IMR-90 (cell line): Measurements from ENCODE around the gene GPC5. TPM values are rescaled to one million over a fixed set of nuclear protein-coding genes. Genes with fewer than 3 reads are reported as not detected.

Experiments
- ATAC-seq: fragments of 200-7000 bp; cut with Tn5 transposase; 2 replicates; pipeline ENCODE4 v1.9.1; 2020; ENCODE audit warnings: low read depth, mild to moderate bottlenecking, moderate library complexity
- BruUV-seq: library from RNA; stranded (reverse); fragments of 400-500 nt; replicated peaks from 2 replicates; lab custom pipeline; 2021; lab: Mats Ljungman, UMichigan
- CTCF ChIA-PET: fragments of 300-600 bp; formaldehyde crosslinking; extraction: SDS; loops from one replicate; lab custom pipeline; 2021; ENCODE audit warnings: antibody characterized with exemption; lab: Yijun Ruan, JAX
- POLR2A ChIA-PET: fragments of 300-600 bp; sonication (Branson Sonifier 250); formaldehyde crosslinking; loops from one replicate; lab custom pipeline; 2022; ENCODE audit warnings: antibody characterized with exemption; ENCODE audit not compliant: unreplicated experiment; lab: Charles Lee
- DNase-seq: peaks from one replicate; pipeline ENCODE4 v3.0.0; 2013
- H2AFZ ChIP-seq: replicated peaks from 2 replicates; pipeline ENCODE3; 2013; ENCODE audit warnings: low read length, mild to moderate bottlenecking; ENCODE audit not compliant: poor library complexity
- H2AK5ac ChIP-seq: 2 replicates; pipeline ENCODE4 v1.6.1; 2013; ENCODE audit warnings: low read depth, low read length, inconsistent platforms
- H2AK9ac ChIP-seq: replicated peaks from 2 replicates; pipeline ENCODE3; 2013; ENCODE audit warnings: mild to moderate bottlenecking, low read depth, low read length, moderate library complexity; ENCODE audit not compliant: poor library complexity
- H2BK120ac ChIP-seq: 2 replicates; pipeline ENCODE4 v1.6.1; 2013; ENCODE audit warnings: low read depth, low read length, inconsistent platforms
- H2BK15ac ChIP-seq: 3 replicates; pipeline ENCODE4 v1.6.1; 2013; ENCODE audit warnings: low read depth, low read length, inconsistent platforms
- H2BK20ac ChIP-seq: 2 replicates; pipeline ENCODE4 v1.6.1; 2013; ENCODE audit warnings: low read depth, mild to moderate bottlenecking, inconsistent platforms, low read length, moderate library complexity
- H2BK5ac ChIP-seq: 2 replicates; pipeline ENCODE4 v1.6.1; 2013; ENCODE audit warnings: mild to moderate bottlenecking, low read depth, low read length, inconsistent platforms; ENCODE audit not compliant: poor library complexity, severe bottlenecking
- H3K14ac ChIP-seq: replicated peaks from 2 replicates; pipeline ENCODE4 v1.6.1; 2013; ENCODE audit warnings: low read depth, low read length, inconsistent platforms
- H3K18ac ChIP-seq: 2 replicates; pipeline ENCODE4 v1.6.1; 2013; ENCODE audit warnings: low read depth, low read length, control low read depth
- H3K23ac ChIP-seq: 2 replicates; pipeline ENCODE4 v1.6.1; 2013; ENCODE audit warnings: low read depth, low read length, inconsistent platforms
- H3K27ac ChIP-seq: 2 replicates; pipeline ENCODE4 v1.5.1; 2013; ENCODE audit warnings: mild to moderate bottlenecking, control low read depth, low read length; ENCODE audit not compliant: insufficient read depth
- H3K27me3 ChIP-seq: 2 replicates; pipeline ENCODE4 v1.6.1; 2013; ENCODE audit warnings: low read length; ENCODE audit not compliant: control insufficient read depth, insufficient read depth
- H3K36me3 ChIP-seq: 2 replicates; pipeline ENCODE4 v1.6.1; 2013; ENCODE audit warnings: low read length, mixed read lengths; ENCODE audit not compliant: control insufficient read depth, insufficient read depth
- H3K4ac ChIP-seq: 2 replicates; pipeline ENCODE4 v1.6.1; 2013; ENCODE audit warnings: low read depth, low read length, inconsistent platforms
- H3K4me1 ChIP-seq: 2 replicates; pipeline ENCODE4 v1.6.1; 2013; ENCODE audit warnings: low read length, mixed read lengths; ENCODE audit not compliant: control insufficient read depth, insufficient read depth
- H3K4me2 ChIP-seq: 2 replicates; pipeline ENCODE4 v1.6.1; 2013; ENCODE audit warnings: low read depth, mild to moderate bottlenecking, control low read depth, low read length, moderate library complexity
- H3K4me3 ChIP-seq: 2 replicates; pipeline ENCODE4 v1.5.1; 2013; ENCODE audit warnings: low read depth, mild to moderate bottlenecking, control low read depth, low read length, moderate library complexity; ENCODE audit not compliant: insufficient read depth
- H3K56ac ChIP-seq: 2 replicates; pipeline ENCODE4 v1.6.1; 2013; ENCODE audit warnings: low read length, inconsistent platforms; ENCODE audit not compliant: insufficient read depth; ENCODE audit errors: extremely low read depth
- H3K79me1 ChIP-seq, 2 experiments: 2 replicates each; pipeline ENCODE4 v1.6.1; 2013; ENCODE audit warnings: low read length in 2 of 2, inconsistent platforms in 1 of 2, low read depth in 1 of 2
- H3K9ac ChIP-seq: 2 replicates; pipeline ENCODE4 v1.6.1; 2013; ENCODE audit warnings: low read depth, low read length, control low read depth
- H3K9me1 ChIP-seq: 2 replicates; pipeline ENCODE4 v1.6.1; 2013; ENCODE audit warnings: low read length, inconsistent platforms; ENCODE audit not compliant: insufficient read depth
- H3K9me3 ChIP-seq: 2 replicates; pipeline ENCODE4 v1.6.1; 2013; ENCODE audit warnings: low read length; ENCODE audit not compliant: control insufficient read depth, insufficient read depth
- H4K20me1 ChIP-seq: 2 replicates; pipeline ENCODE4 v1.6.1; 2013; ENCODE audit warnings: low read length, inconsistent platforms; ENCODE audit not compliant: insufficient read depth
- H4K5ac ChIP-seq: 2 replicates; pipeline ENCODE4 v1.6.1; 2013; ENCODE audit warnings: mild to moderate bottlenecking, low read depth, low read length, control low read depth
- H4K8ac ChIP-seq, 2 experiments: 2 replicates each; pipeline ENCODE4 v1.6.1; 2013; ENCODE audit warnings: low read depth in 2 of 2, low read length in 2 of 2, control low read depth in 1 of 2, inconsistent platforms in 1 of 2
- H4K91ac ChIP-seq: 2 replicates; pipeline ENCODE4 v1.6.1; 2013; ENCODE audit warnings: low read depth, low read length, inconsistent platforms; ENCODE audit not compliant: insufficient read depth
- CEBPB ChIP-seq: IDR thresholded peaks from 2 replicates; pipeline ENCODE4 v1.6.1; 2012; ENCODE audit warnings: low read depth, low read length, improper control_type of control experiment
- CHD1 ChIP-seq: IDR thresholded peaks from 2 replicates; pipeline ENCODE4 v1.6.1; 2012; ENCODE audit warnings: low read depth, low read length, improper control_type of control experiment
- ELK1 ChIP-seq: fragments of 150-350 bp; IDR thresholded peaks from 2 replicates; pipeline ENCODE4 v1.6.1; 2016; ENCODE audit warnings: low read depth, mild to moderate bottlenecking, low read length, moderate library complexity, borderline replicate concordance
- MXI1 ChIP-seq: IDR thresholded peaks from 2 replicates; pipeline ENCODE4 v1.6.1; 2012; ENCODE audit warnings: low read depth, mild to moderate bottlenecking, low read length, moderate library complexity, borderline replicate concordance
- RAD21 ChIP-seq: IDR thresholded peaks from 2 replicates; pipeline ENCODE4 v1.6.1; 2012; ENCODE audit warnings: low read length, improper control_type of control experiment
- RCOR1 ChIP-seq: IDR thresholded peaks from 2 replicates; pipeline ENCODE4 v1.6.1; 2012; ENCODE audit warnings: mild to moderate bottlenecking, low read length, improper control_type of control experiment; ENCODE audit not compliant: insufficient replicate concordance
- RFX5 ChIP-seq: IDR thresholded peaks from 2 replicates; pipeline ENCODE4 v1.8.0; 2012; ENCODE audit warnings: low read depth, mild to moderate bottlenecking, low read length, moderate library complexity
- USF2 ChIP-seq: fragments of 150-350 bp; IDR thresholded peaks from 2 replicates; pipeline ENCODE4 v1.6.1; 2017; ENCODE audit warnings: mild to moderate bottlenecking, antibody characterized with exemption, low read length, low read depth
- WGBS, 2 experiments: methylation state at CpG; one replicate each; pipeline versions ENCODE4 v1.1.5 to v1.1.7; 2013; ENCODE audit warnings: missing lambda C conversion rate in 2 of 2; ENCODE audit not compliant: insufficient read length in 1 of 2; ENCODE audit errors: extremely low coverage in 2 of 2; 5-methylcytosine and 5-hydroxymethylcytosine counted together
- dilution Hi-C: fragments of 300-500 bp; cut with HindIII; formaldehyde crosslinking; loops from one replicate; pipeline ENCODE4 v1.14.3; 2018; ENCODE audit warnings: low sequenced_read_pairs; ENCODE audit not compliant: unreplicated experiment
- in situ Hi-C: fragments of 300-500 bp; cut with MboI; formaldehyde crosslinking; loops from 3 replicates; pipeline ENCODE4 v1.14.3; 2019; ENCODE audit warnings: low sequenced_read_pairs, inconsistent platforms, mixed read lengths
- intact Hi-C: fragments of 100-400 bp; cut with micrococcal nuclease; formaldehyde crosslinking; loops from 2 replicates; pipeline ENCODE4 v1.10.0; 2022
- polyA plus RNA-seq, 3 experiments: library from polyadenylated mRNA; depleted of rRNA; stranded (reverse); fragments of >200 nt; gene quantifications; 2 replicates each; pipeline ENCODE4 v1.2.3, GENCODE V29; 2012; ENCODE audit warnings: low replicate concordance in 1 of 3
- total RNA-seq: library from RNA; depleted of rRNA; stranded (reverse); fragments of >200 nt; gene quantifications from 2 replicates; pipeline ENCODE4 v1.2.3, GENCODE V29; 2012

Gene GPC5
- total and polyA plus RNA-seq, 2 of the 4 experiments (the other 2 are of a cell fraction) = 0.94 to 1.8 TPM

GRCh38 chr13:91609353-91609752 lies 210.9 kb downstream of the GPC5 start:
- H3K79me1 ChIP-seq = no peaks in the 10 kb centered on the region

More at GRCh38 chr13:91609353-91609752, 210.9 kb downstream of the GPC5 start:
- ChIA-PET POLR2A (no interaction called here), CTCF (no interaction called here)
- no peak overlapping the region for H3K4me3 ChIP-seq
- H2BK20ac ChIP-seq = no peak overlapping the region
- H2BK120ac ChIP-seq = no peak overlapping the region
- H4K8ac ChIP-seq = no peak overlapping the region
- in situ Hi-C loops = no loop called here
- no peak overlapping the region for H2AK9ac ChIP-seq
- TF ChIP-seq USF2 (no peak), CEBPB (no peak), MXI1 (no peak), RCOR1 (no peak), RFX5 (no peak), CHD1 (no peak), ELK1 (no peak), RAD21 (no peak)
- no peak overlapping the region for H3K14ac ChIP-seq
- H3K23ac ChIP-seq = no peak overlapping the region
- no peak overlapping the region for H2AK5ac ChIP-seq
- DNase-seq (peak; percentile 54), ATAC-seq (no peak)
- H2BK15ac ChIP-seq = no peak overlapping the region
- H2BK5ac ChIP-seq = no peak overlapping the region
- no peak overlapping the region for H3K27ac ChIP-seq
- dilution Hi-C loops = no loop called here
- H3K9me1 ChIP-seq = no peaks in the 10 kb centered on the region
- no peaks in the 10 kb centered on the region for H4K20me1 ChIP-seq
- H2AFZ ChIP-seq = no peak overlapping the region
- no peak overlapping the region for H3K18ac ChIP-seq
- no TSS peak for BruUV-seq
- H3K56ac ChIP-seq = no peak overlapping the region
- 0% methylated on average over 1 of the region's 3 CpGs; no CpG with 5 or more reads in 1 of the 2 experiments for WGBS, 2 experiments
- no peak overlapping the region for H3K4me2 ChIP-seq
- no peaks in the 10 kb centered on the region for H3K4me1 ChIP-seq
- 0 out of 2 replicates have a peak, but pooled peaks cover 2% of the 10 kb centered on the region for H3K9me3 ChIP-seq
- H4K5ac ChIP-seq = no peak overlapping the region
- H4K91ac ChIP-seq = no peak overlapping the region
- intact Hi-C loops = no loop called here
- H3K4ac ChIP-seq = no peak overlapping the region
- no peaks in the 10 kb centered on the region for H3K36me3 ChIP-seq
- no peaks in the 10 kb centered on the region for H3K27me3 ChIP-seq
- no peak overlapping the region for H3K9ac ChIP-seq
